SK-N-SH treated with all-trans-retinoic acid at 6 μM for 48 hours (cell line): ENCODE measurements around the gene CHST12.

Experiments
- ATAC-seq: fragments of 200-7000 bp; cut with Tn5 transposase; 3 replicates; pipeline ENCODE4 v1.9.1; 2020; ENCODE audit warnings: mild to moderate bottlenecking, moderate library complexity
- ARNTL ChIP-seq: fragments of 450-650 bp; formaldehyde crosslinking; IDR thresholded peaks from 2 replicates; pipeline ENCODE4 v1.5.0; 2020; ENCODE audit warnings: low read depth, mild to moderate bottlenecking, moderate library complexity, borderline replicate concordance
- BACH2 ChIP-seq: fragments of 250-450 bp; sonication (Bioruptor Pico); IDR thresholded peaks from 2 replicates; pipeline ENCODE4 v1.9.0; 2021; ENCODE audit warnings: mild to moderate bottlenecking, borderline replicate concordance
- CSDC2 ChIP-seq: fragments of 250-450 bp; sonication (Bioruptor Pico); IDR thresholded peaks from 2 replicates; pipeline ENCODE4 v1.5.0; 2020; ENCODE audit warnings: mild to moderate bottlenecking, moderate library complexity
- CSRNP3 ChIP-seq: fragments of 250-450 bp; sonication (Bioruptor Pico); IDR thresholded peaks from 2 replicates; pipeline ENCODE4 v1.5.1; 2021; ENCODE audit warnings: mild to moderate bottlenecking, moderate library complexity
- ESRRG ChIP-seq: fragments of 250-450 bp; sonication (Bioruptor Pico); IDR thresholded peaks from 2 replicates; pipeline ENCODE4 v1.6.1; 2021; ENCODE audit warnings: mild to moderate bottlenecking
- GLIS3 ChIP-seq: fragments of 250-450 bp; sonication (Bioruptor Pico); IDR thresholded peaks from 2 replicates; pipeline ENCODE4 v1.5.0; 2020; ENCODE audit warnings: mild to moderate bottlenecking, moderate library complexity
- OSR1 ChIP-seq: fragments of 250-450 bp; sonication (Bioruptor Pico); IDR thresholded peaks from 2 replicates; pipeline ENCODE4 v1.8.0; 2022; ENCODE audit warnings: moderate library complexity, mild to moderate bottlenecking, inconsistent platforms
- PPARA ChIP-seq: fragments of 250-450 bp; sonication (Bioruptor Pico); IDR thresholded peaks from 2 replicates; pipeline ENCODE4 v1.5.0; 2020; ENCODE audit warnings: mild to moderate bottlenecking, borderline replicate concordance
- RARB ChIP-seq: fragments of 250-450 bp; sonication (Bioruptor Pico); IDR thresholded peaks from 2 replicates; pipeline ENCODE4 v1.8.0; 2021; ENCODE audit warnings: mild to moderate bottlenecking, moderate library complexity
- TCF4 ChIP-seq: fragments of 250-450 bp; sonication (Bioruptor Pico); IDR thresholded peaks from 2 replicates; pipeline ENCODE4 v1.8.0; 2021; ENCODE audit warnings: mild to moderate bottlenecking, moderate library complexity, borderline replicate concordance
- TOX ChIP-seq: fragments of 250-450 bp; sonication (Bioruptor Pico); IDR thresholded peaks from 2 replicates; pipeline ENCODE4 v1.8.0; 2021; ENCODE audit warnings: mild to moderate bottlenecking, moderate library complexity, borderline replicate concordance
- TSHZ2 ChIP-seq: fragments of 250-450 bp; sonication (Bioruptor Pico); IDR thresholded peaks from 2 replicates; pipeline ENCODE4 v1.5.0; 2020; ENCODE audit warnings: mild to moderate bottlenecking, moderate library complexity
- ZFP30 ChIP-seq: fragments of 450-650 bp; formaldehyde crosslinking; IDR thresholded peaks from 2 replicates; pipeline ENCODE4 v1.5.0; 2022; ENCODE audit warnings: mild to moderate bottlenecking, moderate library complexity
- ZNF565 ChIP-seq: fragments of 450-650 bp; formaldehyde crosslinking; conservative IDR thresholded peaks from 2 replicates; pipeline ENCODE4 v1.5.0; 2020; ENCODE audit warnings: low read depth, mild to moderate bottlenecking, moderate library complexity
- ZNF70 ChIP-seq: fragments of 450-650 bp; formaldehyde crosslinking; IDR thresholded peaks from 2 replicates; pipeline ENCODE4 v1.5.0; 2020; ENCODE audit warnings: mild to moderate bottlenecking, moderate library complexity
- ZNF8 ChIP-seq: fragments of 450-650 bp; formaldehyde crosslinking; IDR thresholded peaks from 2 replicates; pipeline ENCODE4 v1.5.0; 2020; ENCODE audit warnings: mild to moderate bottlenecking, moderate library complexity
- TF ChIP-seq, protein P1 (sequence below): fragments of 250-450 bp; sonication (Bioruptor Pico); IDR thresholded peaks from 2 replicates; pipeline ENCODE4 v1.5.1; 2020; ENCODE audit warnings: low read depth, mild to moderate bottlenecking, moderate library complexity
- TF ChIP-seq, protein P2 (sequence below): fragments of 250-450 bp; sonication (Bioruptor Pico); IDR thresholded peaks from 2 replicates; pipeline ENCODE4 v1.8.0; 2021; ENCODE audit warnings: low read depth, mild to moderate bottlenecking, moderate library complexity, borderline replicate concordance
- TF ChIP-seq, protein P3 (sequence below): fragments of 250-450 bp; sonication (Bioruptor Pico); IDR thresholded peaks from 2 replicates; pipeline ENCODE4 v1.8.0; 2020; ENCODE audit warnings: mild to moderate bottlenecking, moderate library complexity, borderline replicate concordance

Gene CHST12

DNA sequence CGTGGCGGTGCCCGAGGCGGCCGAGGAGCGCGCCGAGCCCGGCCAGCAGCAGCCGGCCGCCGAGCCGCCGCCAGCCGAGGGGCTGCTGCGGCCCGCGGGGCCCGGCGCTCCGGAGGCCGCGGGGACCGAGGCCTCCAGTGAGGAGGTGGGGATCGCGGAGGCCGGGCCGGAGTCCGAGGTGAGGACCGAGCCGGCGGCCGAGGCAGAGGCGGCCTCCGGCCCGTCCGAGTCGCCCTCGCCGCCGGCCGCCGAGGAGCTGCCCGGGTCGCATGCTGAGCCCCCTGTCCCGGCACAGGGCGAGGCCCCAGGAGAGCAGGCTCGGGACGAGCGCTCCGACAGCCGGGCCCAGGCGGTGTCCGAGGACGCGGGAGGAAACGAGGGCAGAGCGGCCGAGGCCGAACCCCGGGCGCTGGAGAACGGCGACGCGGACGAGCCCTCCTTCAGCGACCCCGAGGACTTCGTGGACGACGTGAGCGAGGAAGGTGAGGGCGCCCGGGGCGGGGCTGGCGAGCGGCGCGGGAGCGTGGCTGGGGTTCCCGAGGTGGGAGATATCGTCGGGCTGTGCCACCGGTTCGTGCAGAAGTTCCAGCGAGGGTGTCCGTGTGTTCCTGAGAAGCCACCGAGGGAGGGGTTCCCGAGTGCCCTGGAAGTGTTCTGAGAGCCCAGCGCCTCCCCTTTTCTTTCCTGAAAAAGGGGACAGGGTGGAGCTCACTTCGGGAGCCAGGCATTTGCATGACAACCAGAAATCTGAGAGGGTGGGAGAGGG, 48.3 kb upstream of the CHST12 start:
- TF ChIP-seq ZNF565 = no peak
- TF ChIP-seq BACH2 (CRISPR knock-in tag) = no peak
- TF ChIP-seq TOX (CRISPR knock-in tag) = no peak
- TF ChIP-seq, protein P1, sequence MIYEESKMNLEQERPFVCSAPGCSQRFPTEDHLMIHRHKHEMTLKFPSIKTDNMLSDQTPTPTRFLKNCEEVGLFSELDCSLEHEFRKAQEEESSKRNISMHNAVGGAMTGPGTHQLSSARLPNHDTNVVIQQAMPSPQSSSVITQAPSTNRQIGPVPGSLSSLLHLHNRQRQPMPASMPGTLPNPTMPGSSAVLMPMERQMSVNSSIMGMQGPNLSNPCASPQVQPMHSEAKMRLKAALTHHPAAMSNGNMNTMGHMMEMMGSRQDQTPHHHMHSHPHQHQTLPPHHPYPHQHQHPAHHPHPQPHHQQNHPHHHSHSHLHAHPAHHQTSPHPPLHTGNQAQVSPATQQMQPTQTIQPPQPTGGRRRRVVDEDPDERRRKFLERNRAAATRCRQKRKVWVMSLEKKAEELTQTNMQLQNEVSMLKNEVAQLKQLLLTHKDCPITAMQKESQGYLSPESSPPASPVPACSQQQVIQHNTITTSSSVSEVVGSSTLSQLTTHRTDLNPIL (CRISPR knock-in tag) = no peak
- TF ChIP-seq CSRNP3 (CRISPR knock-in tag) = no peak
- TF ChIP-seq CSDC2 (CRISPR knock-in tag) = no peak
- no peak for TF ChIP-seq GLIS3 (CRISPR knock-in tag)
- TF ChIP-seq RARB = no peak
- ATAC-seq = no peak; the same call in 2 of the 3 replicates

- no peak for TF ChIP-seq GLIS3 (CRISPR knock-in tag)
- no peak for TF ChIP-seq BACH2 (CRISPR knock-in tag)
- no peak for TF ChIP-seq CSDC2 (CRISPR knock-in tag)
- TF ChIP-seq ZNF70 (CRISPR knock-in tag) = no peak
- TF ChIP-seq, protein P1 (CRISPR knock-in tag) = no peak
- TF ChIP-seq, protein P2, sequence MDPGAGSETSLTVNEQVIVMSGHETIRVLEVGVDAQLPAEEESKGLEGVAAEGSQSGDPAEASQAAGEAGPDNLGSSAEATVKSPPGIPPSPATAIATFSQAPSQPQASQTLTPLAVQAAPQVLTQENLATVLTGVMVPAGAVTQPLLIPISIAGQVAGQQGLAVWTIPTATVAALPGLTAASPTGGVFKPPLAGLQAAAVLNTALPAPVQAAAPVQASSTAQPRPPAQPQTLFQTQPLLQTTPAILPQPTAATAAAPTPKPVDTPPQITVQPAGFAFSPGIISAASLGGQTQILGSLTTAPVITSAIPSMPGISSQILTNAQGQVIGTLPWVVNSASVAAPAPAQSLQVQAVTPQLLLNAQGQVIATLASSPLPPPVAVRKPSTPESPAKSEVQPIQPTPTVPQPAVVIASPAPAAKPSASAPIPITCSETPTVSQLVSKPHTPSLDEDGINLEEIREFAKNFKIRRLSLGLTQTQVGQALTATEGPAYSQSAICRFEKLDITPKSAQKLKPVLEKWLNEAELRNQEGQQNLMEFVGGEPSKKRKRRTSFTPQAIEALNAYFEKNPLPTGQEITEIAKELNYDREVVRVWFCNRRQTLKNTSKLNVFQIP (CRISPR knock-in tag) = no peak
- TF ChIP-seq ZNF8 (CRISPR knock-in tag) = no peak
- no peak for TF ChIP-seq TCF4 (CRISPR knock-in tag)
- no peak for TF ChIP-seq ZFP30
- TF ChIP-seq, protein P3, sequence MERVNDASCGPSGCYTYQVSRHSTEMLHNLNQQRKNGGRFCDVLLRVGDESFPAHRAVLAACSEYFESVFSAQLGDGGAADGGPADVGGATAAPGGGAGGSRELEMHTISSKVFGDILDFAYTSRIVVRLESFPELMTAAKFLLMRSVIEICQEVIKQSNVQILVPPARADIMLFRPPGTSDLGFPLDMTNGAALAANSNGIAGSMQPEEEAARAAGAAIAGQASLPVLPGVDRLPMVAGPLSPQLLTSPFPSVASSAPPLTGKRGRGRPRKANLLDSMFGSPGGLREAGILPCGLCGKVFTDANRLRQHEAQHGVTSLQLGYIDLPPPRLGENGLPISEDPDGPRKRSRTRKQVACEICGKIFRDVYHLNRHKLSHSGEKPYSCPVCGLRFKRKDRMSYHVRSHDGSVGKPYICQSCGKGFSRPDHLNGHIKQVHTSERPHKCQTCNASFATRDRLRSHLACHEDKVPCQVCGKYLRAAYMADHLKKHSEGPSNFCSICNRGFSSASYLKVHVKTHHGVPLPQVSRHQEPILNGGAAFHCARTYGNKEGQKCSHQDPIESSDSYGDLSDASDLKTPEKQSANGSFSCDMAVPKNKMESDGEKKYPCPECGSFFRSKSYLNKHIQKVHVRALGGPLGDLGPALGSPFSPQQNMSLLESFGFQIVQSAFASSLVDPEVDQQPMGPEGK (CRISPR knock-in tag) = no peak
- TF ChIP-seq OSR1 (CRISPR knock-in tag) = no peak
- TF ChIP-seq PPARA (CRISPR knock-in tag) = no peak
- no peak for TF ChIP-seq TOX (CRISPR knock-in tag)
- no peak for TF ChIP-seq ARNTL (CRISPR knock-in tag)
- no peak for TF ChIP-seq TSHZ2 (CRISPR knock-in tag)
- TF ChIP-seq ESRRG (CRISPR knock-in tag) = no peak
- TF ChIP-seq, all 23 proteins: peak for 0
- no peak for ATAC-seq
Observed at GRCh38 chr7:2355705-2356008, 47.8 kb upstream of the CHST12 start.
